Common myeloid progenitor, CD34-positive (primary cell): ENCODE data around the gene ZBTB7C.

Source experiments
- CTCF ChIA-PET: fragments of 350-600 bp; sonication (Branson Sonifier 250); formaldehyde crosslinking; loops from one replicate; lab custom pipeline; 2021; ENCODE audit warnings: antibody characterized with exemption; lab: Charles Lee
- POLR2A ChIA-PET: fragments of 350-600 bp; sonication (Branson Sonifier 250); formaldehyde crosslinking; loops from one replicate; lab custom pipeline; 2021; ENCODE audit warnings: antibody characterized with exemption; lab: Charles Lee
- DNase-seq, 3 donors: peaks; one replicate each; pipeline versions ENCODE4 v3.0.0 to v3.0.0-alpha.2; 2013
- H3K27ac ChIP-seq, 2 experiments: 1 replicate in 1 of 2; 2 replicates in 1 of 2; pipeline ENCODE4 v1.7.0; 2013; ENCODE audit warnings: inconsistent platforms in 2 of 2, low read length in 2 of 2, mild to moderate bottlenecking in 2 of 2, low read depth in 1 of 2, moderate library complexity in 1 of 2; ENCODE audit not compliant: severe bottlenecking in 2 of 2, insufficient read depth in 1 of 2, poor library complexity in 1 of 2
- H3K27me3 ChIP-seq, 5 experiments: replicated peaks in 2 of 5; 1 replicate in 3 of 5; 2 replicates in 2 of 5; pipeline versions ENCODE4 v1.6.1 to v1.7.0; 2013; ENCODE audit warnings: low read length in 4 of 5, mild to moderate bottlenecking in 2 of 5, moderate library complexity in 2 of 5, inconsistent platforms in 1 of 5; ENCODE audit not compliant: insufficient read depth in 5 of 5, control insufficient read depth in 4 of 5
- H3K36me3 ChIP-seq, 4 experiments: 1 replicate in 2 of 4; 2 replicates in 2 of 4; pipeline versions ENCODE4 v1.6.1 to v1.7.0; 2013; ENCODE audit warnings: low read length in 3 of 4, control low read depth in 1 of 4, mild to moderate bottlenecking in 1 of 4; ENCODE audit not compliant: control insufficient read depth in 4 of 4, insufficient read depth in 4 of 4
- H3K4me1 ChIP-seq, 4 experiments: 1 replicate in 3 of 4; 2 replicates in 1 of 4; pipeline versions ENCODE4 v1.6.1 to v1.7.1; 2013; ENCODE audit warnings: low read length in 3 of 4, mild to moderate bottlenecking in 3 of 4, control low read depth in 1 of 4, inconsistent platforms in 1 of 4, moderate library complexity in 1 of 4; ENCODE audit not compliant: control insufficient read depth in 4 of 4, insufficient read depth in 4 of 4; ENCODE audit errors: control extremely low read depth in 1 of 4
- H3K4me3 ChIP-seq, 7 experiments: 1 replicate in 4 of 7; 2 replicates in 3 of 7; pipeline versions ENCODE4 v1.5.1 to v1.7.0; 2013; ENCODE audit warnings: mild to moderate bottlenecking in 7 of 7, low read length in 6 of 7, moderate library complexity in 6 of 7, inconsistent platforms in 2 of 7, low read depth in 2 of 7, control low read depth in 1 of 7; ENCODE audit not compliant: insufficient read depth in 4 of 7, control insufficient read depth in 1 of 7; ENCODE audit errors: extremely low read depth in 1 of 7
- H3K9me3 ChIP-seq, 5 experiments: 1 replicate in 4 of 5; 2 replicates in 1 of 5; pipeline versions ENCODE4 v1.6.1 to v1.7.1; 2013; ENCODE audit warnings: low read length in 4 of 5, mild to moderate bottlenecking in 2 of 5, inconsistent platforms in 1 of 5, low read depth in 1 of 5, moderate library complexity in 1 of 5; ENCODE audit not compliant: control insufficient read depth in 4 of 5, insufficient read depth in 2 of 5; ENCODE audit errors: control extremely low read depth in 1 of 5
- WGBS: methylation state at CpG from one replicate; pipeline ENCODE4 v1.1.5; 2013; ENCODE audit not compliant: insufficient coverage; 5-methylcytosine and 5-hydroxymethylcytosine counted together

ZBTB7C gene

GRCh38 chr18:48419277-48420022 lies 10.3 kb upstream of the ZBTB7C start:
- Histone ChIP-seq H3K36me3 (no peaks in the 10 kb centered on the region), H3K4me1 (no peaks in the 10 kb centered on the region), H3K9me3 (peaks cover 0 to 3% (median 0%) of the 10 kb centered on the region in 5 experiments), H3K4me3 (no peak overlapping the region), H3K27me3 (peaks cover 7 to 62% (median 24%) of the 10 kb centered on the region in 5 experiments), H3K27ac (no peak overlapping the region)
- ChIA-PET CTCF (interaction anchor here (1.1 to 1.8 kb wide), 3 partner anchors 9 to 26 kb away, joined by 3 to 5 read pairs (median 4); no protein-coding TSS in a partner anchor), POLR2A (no interaction called here)
- 96% methylated on average over 5 of the region's 10 CpGs for WGBS
- DNase-seq = no peak

- Histone ChIP-seq H3K36me3 (no peaks in the 10 kb centered on the region), H3K4me1 (no peaks in the 10 kb centered on the region), H3K4me3 (no peak overlapping the region), H3K9me3 (peaks cover 0 to 3% (median 0%) of the 10 kb centered on the region in 5 experiments), H3K27me3 (peaks cover 9 to 63% (median 24%) of the 10 kb centered on the region in 5 experiments), H3K27ac (no peak overlapping the region)
- 54% methylated on average over 5 of the region's 9 CpGs for WGBS
- no peak for DNase-seq
- ChIA-PET POLR2A (no interaction called here), CTCF (interaction anchor here (1.7 to 1.8 kb wide), 3 partner anchors 9 to 27 kb away, joined by 4 to 5 read pairs (median 4); no protein-coding TSS in a partner anchor)
These were observed 9.5 kb upstream of the ZBTB7C start for GRCh38 chr18:48418539-48419276.

DNA sequence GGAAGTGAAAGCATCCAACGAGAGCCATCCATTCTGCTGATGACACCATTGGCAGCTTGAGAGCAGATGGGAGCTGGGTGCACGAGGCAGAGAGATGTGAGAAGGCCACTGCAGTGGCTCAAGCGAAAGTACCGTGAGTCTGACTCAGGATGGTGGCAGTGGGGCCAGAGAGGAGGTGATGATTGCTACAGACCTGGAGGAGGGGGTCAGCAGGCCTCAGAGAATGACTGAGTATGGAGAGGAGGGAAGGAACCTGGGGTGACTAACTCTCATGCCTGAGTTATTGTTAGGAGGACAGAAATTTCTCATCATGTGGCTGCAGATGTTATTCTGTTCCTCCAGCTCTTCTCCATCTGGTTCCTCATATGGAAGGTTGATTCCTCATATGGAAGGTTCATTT lies 8.8 kb upstream of the ZBTB7C start:
- H3K27me3 ChIP-seq = peaks cover 7 to 63% (median 21%) of the 10 kb centered on the region in 5 experiments
- CTCF ChIA-PET = interaction anchor here (1.7 to 1.8 kb wide), 2 partner anchors 10 to 27 kb away, joined by 4 to 5 read pairs; no protein-coding TSS in a partner anchor
- H3K27ac ChIP-seq = no peak overlapping the region
- no peaks in the 10 kb centered on the region for H3K4me1 ChIP-seq
- POLR2A ChIA-PET = no interaction called here
- H3K9me3 ChIP-seq = peaks cover 0 to 4% (median 3%) of the 10 kb centered on the region in 5 experiments
- H3K4me3 ChIP-seq = no peak overlapping the region
- 94% methylated on average over 4 of the region's 4 CpGs for WGBS
- H3K36me3 ChIP-seq = no peaks in the 10 kb centered on the region
- no peak for DNase-seq

DNA sequence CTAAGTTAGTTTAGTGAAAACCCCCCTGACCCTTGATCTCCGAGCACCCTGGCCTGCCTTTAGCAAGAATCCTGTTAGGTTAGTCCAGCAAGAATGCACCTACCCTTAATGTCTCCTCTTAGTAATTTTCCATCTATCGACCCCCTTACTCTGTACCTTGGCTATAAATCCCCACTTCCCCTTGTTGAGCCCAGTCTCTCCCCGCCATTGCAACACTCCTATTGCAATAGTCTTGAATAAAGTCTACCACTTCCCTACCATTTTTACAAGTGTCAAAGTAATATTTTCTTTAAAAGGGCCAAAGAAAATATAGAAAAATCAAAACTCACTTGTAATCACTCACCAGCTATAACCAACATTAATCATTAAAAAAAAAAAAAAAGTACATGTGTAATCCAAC lies 4.2 kb upstream of the ZBTB7C start:
- Histone ChIP-seq H3K27me3 (peaks cover 18 to 78% (median 24%) of the 10 kb centered on the region in 5 experiments), H3K4me3 (no peak overlapping the region), H3K4me1 (peaks cover 0 to 19% (median 17%) of the 10 kb centered on the region in 4 experiments), H3K9me3 (peaks cover 0 to 4% (median 3%) of the 10 kb centered on the region in 5 experiments), H3K36me3 (no peaks in the 10 kb centered on the region), H3K27ac (no peak overlapping the region)
- no peak for DNase-seq
- ChIA-PET CTCF (interaction anchor here (1.4 kb wide), 1 partner anchor 15 kb away, joined by 5 read pairs; no protein-coding TSS in a partner anchor), POLR2A (no interaction called here)
- WGBS = 100% methylated on average over 2 of the region's 3 CpGs

GRCh38 chr18:48412339-48412929 lies 3.3 kb upstream of the ZBTB7C start:
- WGBS = 0% methylated on average over 4 of the region's 7 CpGs
- Histone ChIP-seq H3K27me3 (peaks cover 18 to 82% (median 29%) of the 10 kb centered on the region in 5 experiments), H3K9me3 (peaks cover 0 to 4% (median 3%) of the 10 kb centered on the region in 5 experiments), H3K4me3 (no peak overlapping the region), H3K4me1 (peaks cover 0 to 22% (median 19%) of the 10 kb centered on the region in 4 experiments), H3K27ac (no peak overlapping the region), H3K36me3 (no peaks in the 10 kb centered on the region)
- peak; percentile 68 to 70 (median 69) for DNase-seq
- ChIA-PET CTCF (interaction anchor here (1.0 to 1.9 kb wide), 6 partner anchors 9 to 33 kb away, joined by 3 to 8 read pairs (median 4); no protein-coding TSS in a partner anchor), POLR2A (no interaction called here)

GRCh38 chr18:48410095-48410920 lies 1.1 kb upstream of the ZBTB7C start:
- ChIA-PET POLR2A (no interaction called here), CTCF (interaction anchor here (1.5 to 1.6 kb wide), 2 partner anchors 30 to 35 kb away, joined by 3 to 8 read pairs; no protein-coding TSS in a partner anchor)
- Histone ChIP-seq H3K36me3 (no peaks in the 10 kb centered on the region), H3K4me3 (peak overlapping the region; percentile 9 to 81 (median 68)), H3K27me3 (peaks cover 18 to 89% (median 49%) of the 10 kb centered on the region in 5 experiments), H3K4me1 (peaks cover 0 to 22% (median 19%) of the 10 kb centered on the region in 4 experiments), H3K27ac (no peak overlapping the region), H3K9me3 (peaks cover 0 to 4% (median 2%) of the 10 kb centered on the region in 5 experiments)
- peak; percentile 68 to 76 (median 71) for DNase-seq
- WGBS = 2% methylated on average over 59 of the region's 77 CpGs
